IgD-negative memory B cell (primary cell): ENCODE data around the gene USP24. TPM values are rescaled to one million over a fixed set of nuclear protein-coding genes. Genes with fewer than 3 reads are reported as not detected.

Experiments
- H3K27ac Mint-ChIP-seq, 3 donors: one replicate each; pipeline ENCODE4 v1.8.0; 2020 to 2022; ENCODE audit warnings: mild to moderate bottlenecking in 3 of 3, mixed read lengths in 3 of 3, moderate library complexity in 1 of 3
- H3K27me3 Mint-ChIP-seq: one replicate; pipeline ENCODE4 v1.8.0; 2021; ENCODE audit warnings: mixed read lengths
- H3K36me3 Mint-ChIP-seq: one replicate; pipeline ENCODE4 v1.8.0; 2020; ENCODE audit warnings: mild to moderate bottlenecking, mixed read lengths
- H3K4me1 Mint-ChIP-seq, 3 donors: one replicate each; pipeline ENCODE4 v1.8.0; 2020 to 2022; ENCODE audit warnings: mixed read lengths in 3 of 3, mild to moderate bottlenecking in 1 of 3
- H3K4me3 Mint-ChIP-seq, 4 donors: one replicate each; pipeline ENCODE4 v1.8.0; 2020 to 2022; ENCODE audit warnings: mild to moderate bottlenecking in 4 of 4, mixed read lengths in 4 of 4, moderate library complexity in 3 of 4
- H3K9me3 Mint-ChIP-seq, 3 donors: one replicate each; pipeline ENCODE4 v1.8.0; 2020 to 2021; ENCODE audit warnings: mixed read lengths in 3 of 3, mild to moderate bottlenecking in 1 of 3
- polyA plus RNA-seq: library from polyadenylated mRNA; unstranded; fragments of 300-500 nt; fragmentation: Illumina TruSeq; gene quantifications from one replicate; pipeline ENCODE4 v1.2.3, GENCODE V29; 2021

USP24 gene
- polyA plus RNA-seq, 1 donor from 2014 or later: 10.2 TPM

- H3K27me3 Mint-ChIP-seq: no peaks in the 10 kb centered on the region
- peak overlapping the region in 1 of 3 donors; percentile 5 for H3K27ac Mint-ChIP-seq
- no peak overlapping the region for H3K4me3 Mint-ChIP-seq
- no peaks in the 10 kb centered on the region for H3K9me3 Mint-ChIP-seq
- peaks cover 4% of the 10 kb centered on the region for H3K36me3 Mint-ChIP-seq
- H3K4me1 Mint-ChIP-seq: peaks cover 0 to 9% (median 3%) of the 10 kb centered on the region in 3 donors
Observed at GRCh38 chr1:55170426-55170825, 44.7 kb downstream of the USP24 start.

- Mint-ChIP-seq H3K36me3 (peaks cover 4% of the 10 kb centered on the region), H3K27me3 (no peaks in the 10 kb centered on the region), H3K9me3 (no peaks in the 10 kb centered on the region), H3K4me3 (no peak overlapping the region), H3K27ac (no peak overlapping the region), H3K4me1 (peaks cover 0 to 8% (median 3%) of the 10 kb centered on the region in 3 donors)
Observed at GRCh38 chr1:55169126-55169525, 46.0 kb downstream of the USP24 start.

GRCh38 chr1:55168353-55168752 lies 46.8 kb downstream of the USP24 start:
- Mint-ChIP-seq H3K4me3 (no peak overlapping the region), H3K27ac (no peak overlapping the region), H3K27me3 (no peaks in the 10 kb centered on the region), H3K36me3 (peaks cover 3% of the 10 kb centered on the region), H3K9me3 (no peaks in the 10 kb centered on the region), H3K4me1 (peaks cover 0 to 4% (median 3%) of the 10 kb centered on the region in 3 donors)

GRCh38 chr1:55167224-55167871 lies 47.8 kb downstream of the USP24 start:
- peaks cover 3% of the 10 kb centered on the region for H3K36me3 Mint-ChIP-seq
- H3K27ac Mint-ChIP-seq: no peak overlapping the region
- H3K4me1 Mint-ChIP-seq: peaks cover 0 to 4% (median 3%) of the 10 kb centered on the region in 3 donors
- no peaks in the 10 kb centered on the region for H3K9me3 Mint-ChIP-seq
- no peaks in the 10 kb centered on the region for H3K27me3 Mint-ChIP-seq
- H3K4me3 Mint-ChIP-seq: no peak overlapping the region

- Mint-ChIP-seq H3K27ac (no peak overlapping the region), H3K4me1 (peaks cover 0 to 4% (median 0%) of the 10 kb centered on the region in 3 donors), H3K27me3 (no peaks in the 10 kb centered on the region), H3K9me3 (no peaks in the 10 kb centered on the region), H3K4me3 (no peak overlapping the region), H3K36me3 (peaks cover 3% of the 10 kb centered on the region)
Observed at GRCh38 chr1:55164906-55165305, 50.3 kb downstream of the USP24 start.

GRCh38 chr1:55159571-55159970 lies 55.6 kb downstream of the USP24 start:
- Mint-ChIP-seq H3K27ac (peak overlapping the region in 1 of 3 donors; percentile 50), H3K36me3 (peaks cover 3% of the 10 kb centered on the region), H3K4me3 (no peak overlapping the region), H3K9me3 (no peaks in the 10 kb centered on the region), H3K4me1 (peaks cover 0 to 4% (median 0%) of the 10 kb centered on the region in 3 donors), H3K27me3 (no peaks in the 10 kb centered on the region)

GRCh38 chr1:55156608-55157007 lies 58.6 kb downstream of the USP24 start:
- peaks cover 8 to 10% (median 9%) of the 10 kb centered on the region in 3 donors for H3K4me1 Mint-ChIP-seq
- H3K9me3 Mint-ChIP-seq: no peaks in the 10 kb centered on the region
- no peaks in the 10 kb centered on the region for H3K27me3 Mint-ChIP-seq
- H3K4me3 Mint-ChIP-seq: no peak overlapping the region
- peaks cover 3% of the 10 kb centered on the region for H3K36me3 Mint-ChIP-seq
- peak overlapping the region in 1 of 3 donors; percentile 85 for H3K27ac Mint-ChIP-seq

GRCh38 chr1:55156093-55156492 lies 59.1 kb downstream of the USP24 start:
- Mint-ChIP-seq H3K4me3 (no peak overlapping the region), H3K27ac (peak overlapping the region in 2 of 3 donors; percentile 28 to 35), H3K9me3 (no peaks in the 10 kb centered on the region), H3K27me3 (no peaks in the 10 kb centered on the region), H3K36me3 (peaks cover 7% of the 10 kb centered on the region), H3K4me1 (peaks cover 13 to 15% (median 14%) of the 10 kb centered on the region in 3 donors)

- Mint-ChIP-seq H3K27ac (peak overlapping the region in 2 of 3 donors; percentile 28 to 61), H3K9me3 (no peaks in the 10 kb centered on the region), H3K36me3 (peaks cover 8% of the 10 kb centered on the region), H3K4me1 (peaks cover 16 to 20% (median 18%) of the 10 kb centered on the region in 3 donors), H3K4me3 (no peak overlapping the region), H3K27me3 (no peaks in the 10 kb centered on the region)
Observed at GRCh38 chr1:55155522-55155921, 59.6 kb downstream of the USP24 start.

- no peak overlapping the region for H3K27ac Mint-ChIP-seq
- H3K4me1 Mint-ChIP-seq: peaks cover 16 to 20% (median 18%) of the 10 kb centered on the region in 3 donors
- H3K9me3 Mint-ChIP-seq: no peaks in the 10 kb centered on the region
- peaks cover 8% of the 10 kb centered on the region for H3K36me3 Mint-ChIP-seq
- H3K4me3 Mint-ChIP-seq: no peak overlapping the region
- no peaks in the 10 kb centered on the region for H3K27me3 Mint-ChIP-seq
Observed at GRCh38 chr1:55154616-55155015, 60.5 kb downstream of the USP24 start.

- Mint-ChIP-seq H3K9me3 (no peaks in the 10 kb centered on the region), H3K27ac (peak overlapping the region; percentile 23 to 43 (median 42)), H3K4me3 (no peak overlapping the region), H3K36me3 (peaks cover 6% of the 10 kb centered on the region), H3K4me1 (peaks cover 16 to 21% (median 18%) of the 10 kb centered on the region in 3 donors), H3K27me3 (no peaks in the 10 kb centered on the region)
Observed at GRCh38 chr1:55153031-55153430, 62.1 kb downstream of the USP24 start.

- H3K27me3 Mint-ChIP-seq: no peaks in the 10 kb centered on the region
- H3K4me1 Mint-ChIP-seq: peaks cover 15 to 21% (median 16%) of the 10 kb centered on the region in 3 donors
- peak overlapping the region; percentile 32 to 91 (median 60) for H3K27ac Mint-ChIP-seq
- no peaks in the 10 kb centered on the region for H3K9me3 Mint-ChIP-seq
- peak overlapping the region in 3 of 4 donors; percentile 10 to 90 (median 67) for H3K4me3 Mint-ChIP-seq
- H3K36me3 Mint-ChIP-seq: peaks cover 7% of the 10 kb centered on the region
Observed at GRCh38 chr1:55150880-55151588, 64.1 kb downstream of the USP24 start.

- Mint-ChIP-seq H3K27ac (no peak overlapping the region), H3K27me3 (no peaks in the 10 kb centered on the region), H3K9me3 (no peaks in the 10 kb centered on the region), H3K4me3 (no peak overlapping the region), H3K4me1 (peaks cover 11 to 21% (median 16%) of the 10 kb centered on the region in 3 donors), H3K36me3 (peaks cover 15% of the 10 kb centered on the region)
Observed at GRCh38 chr1:55148676-55149075, 66.5 kb downstream of the USP24 start.

GRCh38 chr1:55147524-55147923 lies 67.6 kb downstream of the USP24 start:
- Mint-ChIP-seq H3K4me1 (peaks cover 10 to 20% (median 11%) of the 10 kb centered on the region in 3 donors), H3K27me3 (no peaks in the 10 kb centered on the region), H3K36me3 (peaks cover 15% of the 10 kb centered on the region), H3K9me3 (no peaks in the 10 kb centered on the region), H3K27ac (no peak overlapping the region), H3K4me3 (no peak overlapping the region)

GRCh38 chr1:55146781-55147180 lies 68.4 kb downstream of the USP24 start:
- H3K4me3 Mint-ChIP-seq: no peak overlapping the region
- H3K4me1 Mint-ChIP-seq: peaks cover 8 to 14% (median 11%) of the 10 kb centered on the region in 3 donors
- peaks cover 15% of the 10 kb centered on the region for H3K36me3 Mint-ChIP-seq
- H3K9me3 Mint-ChIP-seq: no peaks in the 10 kb centered on the region
- H3K27ac Mint-ChIP-seq: peak overlapping the region in 1 of 3 donors; percentile 27
- no peaks in the 10 kb centered on the region for H3K27me3 Mint-ChIP-seq
